Aorta (tissue), 5 donors: ENCODE data around the gene ACAP1. TPM values are rescaled to one million over a fixed set of nuclear protein-coding genes. Genes with fewer than 3 reads are reported as not detected.

Experiments used
- ATAC-seq: fragments of 200-7000 bp; cut with Tn5 transposase; one replicate; pipeline ENCODE4 v1.9.1; 2022; ENCODE audit warnings: moderate library complexity; ENCODE audit not compliant: low FRiP score
- DNase-seq, 2 donors: peaks; one replicate each; pipeline ENCODE4 v3.0.0-alpha.2; 2020
- H3K27ac ChIP-seq, 2 donors: one replicate each; pipeline ENCODE4 v1.5.1; 2013; ENCODE audit warnings: low read length in 2 of 2, mild to moderate bottlenecking in 2 of 2, moderate library complexity in 2 of 2, control low read depth in 1 of 2, inconsistent platforms in 1 of 2, low read depth in 1 of 2
- H3K27me3 ChIP-seq, 2 donors: one replicate each; pipeline ENCODE4 v1.6.1; 2013; ENCODE audit warnings: control low read depth in 1 of 2, low read length in 1 of 2, mild to moderate bottlenecking in 1 of 2, moderate library complexity in 1 of 2; ENCODE audit not compliant: insufficient read depth in 2 of 2, control insufficient read depth in 1 of 2
- H3K36me3 ChIP-seq, 2 donors: one replicate each; pipeline ENCODE4 v1.6.1; 2013; ENCODE audit warnings: control low read depth in 1 of 2, low read length in 1 of 2, mild to moderate bottlenecking in 1 of 2; ENCODE audit not compliant: insufficient read depth in 2 of 2, control insufficient read depth in 1 of 2
- H3K4me1 ChIP-seq, 2 donors: one replicate each; pipeline ENCODE4 v1.6.1; 2013; ENCODE audit warnings: low read length in 2 of 2, control low read depth in 1 of 2, mild to moderate bottlenecking in 1 of 2, moderate library complexity in 1 of 2; ENCODE audit not compliant: insufficient read depth in 2 of 2, control insufficient read depth in 1 of 2
- H3K4me3 ChIP-seq, 2 donors: one replicate each; pipeline ENCODE4 v1.5.1; 2013; ENCODE audit warnings: low read length in 2 of 2, control low read depth in 1 of 2, mild to moderate bottlenecking in 1 of 2
- H3K9me3 ChIP-seq: one replicate; pipeline ENCODE4 v1.6.1; 2013; ENCODE audit warnings: mild to moderate bottlenecking, low read length; ENCODE audit not compliant: control insufficient read depth
- WGBS, 2 donors: extraction: QIAGEN DNeasy Blood & Tissue Kit; methylation state at CpG; one replicate each; pipeline ENCODE4 v1.1.7; 2013; 5-methylcytosine and 5-hydroxymethylcytosine counted together
- intact Hi-C, 2 donors: fragments of 100-400 bp; cut with DNase I; formaldehyde crosslinking; loops; one replicate each; pipeline versions ENCODE4 v1.14.2 to v1.15.0; 2022
- polyA plus RNA-seq, 2 donors: library from polyadenylated mRNA; stranded (reverse); fragments of 200-250 nt; gene quantifications; one replicate each; pipeline ENCODE4 v1.2.3, GENCODE V29; 2013
- total RNA-seq, 2 donors: library from RNA; stranded (reverse); fragmentation: NEBNext Ultra II Directional; extraction: Animal tissue kit (Norgen Biotek cat#: 25700); gene quantifications; one replicate each; pipeline ENCODE4 v1.2.1, GENCODE V29; 2021
- donor health status: healthy with polysubstance abuse.
- donor health status: Bipolar disorder and iron deficiency.
- donor health status: DM: no; HTN: no; CAD: no.
- donor health status: DM: no; HTN: no; CAD: no.
- donor health status: DM: yes; HTN: yes; CAD: no.

ACAP1 gene
- total and polyA plus RNA-seq, 4 donors: 6.5 to 21.8 (median 14.7) TPM

DNA sequence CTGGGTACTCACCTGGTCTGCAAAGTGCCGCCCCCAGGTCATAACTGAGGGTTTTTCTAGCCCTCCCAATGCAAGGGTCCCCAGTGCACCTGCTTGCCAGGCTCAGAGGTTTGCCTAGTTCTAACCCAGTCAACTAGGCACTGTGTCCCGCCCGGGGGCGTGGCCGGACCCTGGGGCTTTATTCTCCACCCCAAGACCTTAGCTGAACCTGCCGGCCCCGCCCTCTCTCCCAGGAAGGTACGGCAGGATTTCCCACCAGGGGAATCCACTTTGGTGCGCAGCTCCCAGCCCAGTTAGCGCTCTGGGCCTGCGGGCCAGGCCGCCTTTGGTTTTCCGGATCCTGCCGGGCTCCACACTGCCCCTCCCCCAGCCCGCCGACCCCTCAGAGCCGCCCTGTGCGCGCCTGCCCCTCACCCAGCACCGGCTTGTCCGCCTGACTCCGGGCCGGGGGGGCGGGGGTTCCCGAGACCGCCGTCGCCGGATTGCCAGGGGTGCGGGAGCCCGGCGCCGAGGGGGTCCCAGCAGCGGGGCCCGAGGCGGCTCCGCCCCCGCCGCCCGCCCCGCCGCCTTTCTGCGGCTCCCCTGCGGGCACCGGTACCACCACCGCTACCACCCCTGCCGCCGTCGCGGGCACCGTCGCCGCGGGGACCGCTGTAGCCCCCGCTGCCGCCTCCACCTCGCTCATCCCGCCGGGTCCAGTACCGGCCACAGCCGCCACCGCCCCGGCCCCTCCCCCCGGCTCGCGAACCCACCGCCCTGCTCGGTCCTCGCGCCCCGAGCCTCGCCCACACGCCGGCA, 42.3 kb upstream of the ACAP1 start:
- ATAC-seq: no peak
- Histone ChIP-seq H3K9me3 (no peaks in the 10 kb centered on the region), H3K27me3 (peaks cover 0 to 2% of the 10 kb centered on the region in 2 donors), H3K36me3 (no peaks in the 10 kb centered on the region), H3K4me3 (peak overlapping the region in 1 of 2 donors; percentile 9), H3K4me1 (no peaks in the 10 kb centered on the region), H3K27ac (no peak overlapping the region)
- intact Hi-C loops: loop anchor here in 1 of 2 donors (10.0 kb wide), 1 partner anchor 249 kb away; the partner anchor contains the start of gene SLC16A11
- DNase-seq: no peak
- 5 to 12% methylated on average over 27 to 75 of the region's 75 CpGs for WGBS, 2 donors

DNA sequence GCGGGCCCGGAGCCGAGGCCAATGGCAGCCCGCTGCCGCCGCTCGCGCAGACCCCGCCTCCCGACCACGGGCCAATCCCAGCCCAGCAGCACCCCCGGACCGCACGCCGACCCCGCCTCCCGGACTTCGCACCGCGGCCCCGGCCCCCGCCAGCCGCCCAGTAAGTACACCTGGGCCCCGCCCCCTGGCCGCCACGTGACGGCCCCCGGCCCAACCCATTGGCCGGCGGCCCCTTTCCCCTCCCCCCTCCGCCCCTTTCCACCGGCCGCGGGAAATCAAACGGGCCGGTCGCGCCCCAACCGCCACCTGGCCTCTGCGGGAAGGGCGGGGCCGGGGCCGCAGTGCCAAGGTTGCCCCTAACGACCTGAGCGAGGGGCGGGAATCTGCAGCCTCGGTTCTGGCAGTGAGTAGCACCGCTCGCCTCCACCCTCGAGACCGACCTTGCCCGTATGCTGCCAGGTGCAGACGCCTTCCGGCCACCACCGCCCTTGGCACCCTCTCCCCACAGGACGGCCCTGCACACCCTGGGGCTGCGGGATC, 41.6 kb upstream of the ACAP1 start, which contains the start of gene YBX2:
YBX2 (minus strand) TSS at position 26 of the 540 bp plus-strand sequence. CDS start 139 bp downstream, outside the sequence.
- Histone ChIP-seq H3K36me3 (no peaks in the 10 kb centered on the region), H3K9me3 (no peaks in the 10 kb centered on the region), H3K27ac (no peak within 1 kb of the TSS), H3K4me3 (peak within 1 kb of the TSS in 1 of 2 donors; percentile 9), H3K4me1 (no peaks in the 10 kb centered on the region), H3K27me3 (peaks cover 0 to 2% of the 10 kb centered on the region in 2 donors)
- ATAC-seq: peak; percentile 17
- intact Hi-C loops: loop anchor here in 1 of 2 donors (5.0 to 10.0 kb wide), 2 partner anchors 42 to 250 kb away; partner anchors contain the start of genes CTDNEP1, ELP5 and SLC16A11
- DNase-seq: peak; percentile 67 to 85
- 2% methylated on average over 37 to 57 of the region's 57 CpGs for WGBS, 2 donors

DNA sequence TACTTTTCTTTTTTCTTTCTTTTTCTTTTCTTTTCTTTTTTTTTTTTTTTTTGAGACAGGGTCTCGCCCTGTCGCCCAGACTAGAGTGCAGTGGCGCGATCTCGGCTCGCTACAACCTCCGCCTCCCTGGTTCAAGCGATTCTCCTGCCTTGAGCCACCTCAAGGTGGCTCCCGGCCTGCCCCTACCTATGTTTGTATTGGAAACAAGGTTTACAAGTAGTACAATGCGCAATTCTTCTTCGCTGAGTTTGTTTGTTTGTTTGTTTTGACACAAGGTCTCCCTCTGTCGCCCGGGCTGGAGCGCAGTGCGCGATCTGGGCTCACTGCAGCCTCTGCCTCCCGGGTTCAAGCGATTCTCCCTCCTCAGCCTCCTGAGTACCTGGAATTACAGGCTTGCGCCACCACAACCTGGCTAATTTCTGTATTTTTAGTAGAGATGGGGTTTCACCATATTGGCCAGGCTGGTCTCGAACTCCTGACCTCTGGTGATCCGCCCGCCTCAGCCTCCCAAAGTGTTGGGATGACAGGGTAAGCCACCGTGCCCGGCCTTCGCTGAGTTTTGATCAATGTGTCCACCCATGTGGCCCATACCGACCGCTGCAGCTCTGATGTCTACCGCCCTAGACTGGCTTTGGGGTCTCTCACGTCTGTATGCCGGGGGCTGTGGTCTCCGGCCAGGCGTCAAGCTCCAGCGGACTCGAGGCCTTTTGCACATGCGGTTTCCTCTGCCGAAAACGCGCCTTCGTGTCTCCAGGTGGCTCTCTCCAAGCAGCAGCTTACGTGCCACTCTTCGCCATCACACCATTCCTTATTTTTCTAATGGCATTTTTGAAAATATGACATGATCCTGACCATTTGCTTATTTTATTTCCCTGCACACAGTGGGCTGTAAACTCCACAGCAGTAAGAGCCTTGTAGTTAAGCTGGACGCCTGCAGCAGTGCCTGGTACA, 40.8 kb upstream of the ACAP1 start:
- no peaks in the 10 kb centered on the region for H3K36me3 ChIP-seq
- ATAC-seq (no peak), DNase-seq (no peak)
- intact Hi-C loops: loop anchor here (1.0 to 10.0 kb wide), 3 partner anchors 15 to 251 kb away; partner anchors contain the start of genes CTDNEP1 (in 1 of the 2), ELP5 (in 1 of the 2) and SLC16A11 (in 1 of the 2)
- no peaks in the 10 kb centered on the region for H3K9me3 ChIP-seq
- no peaks in the 10 kb centered on the region for H3K4me1 ChIP-seq
- WGBS, 2 donors: 50 to 51% methylated on average over 38 to 42 of the region's 42 CpGs
- H3K27ac ChIP-seq: no peak overlapping the region
- no peak overlapping the region for H3K4me3 ChIP-seq
- H3K27me3 ChIP-seq: peaks cover 0 to 2% of the 10 kb centered on the region in 2 donors

DNA sequence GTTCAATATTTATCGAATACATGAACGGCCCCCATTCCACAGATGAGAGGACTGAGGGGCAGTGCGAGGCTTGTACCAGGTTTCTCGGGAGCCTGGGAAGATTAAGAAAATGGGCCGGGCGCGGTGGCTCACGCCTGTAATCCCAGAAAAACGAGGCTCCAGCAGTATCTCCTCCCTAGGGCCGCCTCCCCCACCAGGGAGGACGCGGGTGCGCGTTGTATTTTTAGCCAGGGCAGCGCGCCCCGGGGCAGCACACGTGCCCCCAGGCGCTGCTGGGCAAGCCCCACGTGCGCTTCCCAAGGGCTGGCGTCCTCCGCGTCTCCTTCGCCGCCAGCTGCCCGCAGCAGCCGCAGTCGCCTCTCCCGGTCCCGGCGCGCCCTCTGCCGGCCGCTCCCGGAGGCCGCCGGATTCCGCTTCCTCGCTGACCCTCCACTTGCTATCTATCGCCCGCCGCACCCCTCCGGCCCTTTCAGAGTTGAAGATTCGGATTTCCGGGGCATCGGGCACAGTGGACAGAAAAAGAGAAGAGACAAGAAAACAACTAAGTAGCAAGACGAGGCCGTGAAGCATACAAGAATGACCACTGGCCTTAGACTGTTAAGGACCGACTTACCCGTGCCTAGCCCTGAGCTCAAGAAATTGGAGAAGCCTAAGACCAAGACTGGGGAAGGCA, 40.0 kb upstream of the ACAP1 start:
- 1 to 2% methylated on average over 51 of the region's 51 CpGs for WGBS, 2 donors
- no peaks in the 10 kb centered on the region for H3K4me1 ChIP-seq
- intact Hi-C loops: loop anchor here (1.0 to 10.0 kb wide), 3 partner anchors 16 to 252 kb away; partner anchors contain the start of genes CTDNEP1 (in 1 of the 2), ELP5 (in 1 of the 2) and SLC16A11 (in 1 of the 2)
- H3K36me3 ChIP-seq: no peaks in the 10 kb centered on the region
- peaks cover 0 to 2% of the 10 kb centered on the region in 2 donors for H3K27me3 ChIP-seq
- DNase-seq: peak; percentile 88 to 96
- ATAC-seq: peak; percentile 92
- H3K27ac ChIP-seq: no peak overlapping the region
- H3K4me3 ChIP-seq: no peak overlapping the region
- H3K9me3 ChIP-seq: no peaks in the 10 kb centered on the region

DNA sequence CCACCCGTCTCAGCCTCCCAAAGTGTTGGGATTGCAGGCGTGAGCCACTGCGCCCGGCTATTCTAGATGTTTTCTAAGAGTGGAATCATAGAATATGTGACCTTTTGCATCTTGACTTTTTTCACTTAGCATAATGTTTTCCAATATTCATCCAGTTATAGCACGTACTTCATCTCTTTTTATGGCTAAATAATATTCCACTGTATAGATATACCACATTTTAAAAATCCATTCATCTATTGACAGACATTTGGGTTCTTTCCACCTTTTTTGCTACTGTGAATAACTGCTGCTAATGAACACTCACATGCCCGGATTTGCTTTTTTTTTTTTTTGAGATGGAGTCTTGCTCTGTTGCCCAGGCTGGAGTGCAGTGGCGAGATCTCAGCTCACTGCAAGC, 32.1 kb upstream of the ACAP1 start:
- H3K36me3 ChIP-seq: no peaks in the 10 kb centered on the region
- DNase-seq (no peak), ATAC-seq (no peak)
- no peaks in the 10 kb centered on the region for H3K27me3 ChIP-seq
- H3K4me1 ChIP-seq: no peaks in the 10 kb centered on the region
- no peaks in the 10 kb centered on the region for H3K9me3 ChIP-seq
- H3K4me3 ChIP-seq: no peak overlapping the region
- 95 to 96% methylated on average over 7 of the region's 7 CpGs for WGBS, 2 donors
- no peak overlapping the region for H3K27ac ChIP-seq
- intact Hi-C loops: no loop called here

DNA sequence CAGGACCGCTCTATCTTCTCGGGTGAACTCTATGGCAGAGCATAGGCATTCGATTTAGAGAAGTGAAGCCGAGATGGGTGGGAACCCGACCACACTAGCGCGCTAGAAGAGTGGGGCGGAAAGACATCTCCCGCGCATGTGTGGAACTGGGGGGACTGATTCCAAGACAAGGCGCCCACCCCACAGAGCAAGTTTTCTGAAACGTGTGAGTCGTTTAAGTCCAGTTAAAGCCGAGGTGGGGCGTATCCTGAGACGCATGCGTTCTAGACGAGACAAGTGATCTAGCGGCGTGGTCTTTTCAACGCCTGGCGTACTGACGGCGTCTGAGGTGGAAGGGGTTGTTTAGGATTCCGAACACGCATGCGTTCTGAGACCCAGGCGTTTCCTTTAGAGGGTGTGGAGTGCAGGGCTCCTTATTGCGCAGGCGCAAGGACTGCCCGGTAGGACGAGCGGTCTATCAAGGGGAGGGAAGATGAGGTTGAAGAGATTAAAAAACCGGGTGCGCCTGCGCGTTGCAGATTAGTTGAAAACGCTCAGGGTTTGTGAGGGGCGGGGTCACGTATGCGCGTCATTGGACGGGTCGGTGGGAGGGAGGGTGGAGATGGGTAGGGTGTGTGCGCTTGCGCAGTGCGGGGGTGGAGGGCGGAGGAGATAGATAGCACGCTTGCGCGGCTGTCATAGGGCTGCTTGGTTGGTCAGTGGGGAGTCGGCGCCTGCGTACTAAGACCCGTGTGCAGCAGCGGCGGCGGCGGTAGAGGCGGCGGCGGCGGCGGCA, 29.2 kb upstream of the ACAP1 start, which contains the start of gene EIF5A:
EIF5A (plus strand) TSS at position 718 of the 775 bp plus-strand sequence. CDS start 2,008 bp downstream, outside the sequence.
- ATAC-seq: peak; percentile 97
- intact Hi-C loops: no loop called here
- peak within 1 kb of the TSS; percentile 71 to 74 for H3K27ac ChIP-seq
- H3K27me3 ChIP-seq: no peaks in the 10 kb centered on the region
- H3K4me1 ChIP-seq: no peaks in the 10 kb centered on the region
- peak; percentile 100 for DNase-seq
- 0 to 1% methylated on average over 56 to 64 of the region's 64 CpGs for WGBS, 2 donors
- H3K9me3 ChIP-seq: no peaks in the 10 kb centered on the region
- H3K4me3 ChIP-seq: peak within 1 kb of the TSS; percentile 59 to 92
- peaks cover 0 to 4% of the 10 kb centered on the region in 2 donors for H3K36me3 ChIP-seq
